Superior temporal gyrus (tissue), 1 donor: ENCODE measurements around the gene ITGA11.

Source experiments
- DNase-seq: peaks from one replicate; pipeline ENCODE4 v3.0.0-alpha.2; 2016; ENCODE audit errors: extremely low spot score

The ITGA11 gene

DNA sequence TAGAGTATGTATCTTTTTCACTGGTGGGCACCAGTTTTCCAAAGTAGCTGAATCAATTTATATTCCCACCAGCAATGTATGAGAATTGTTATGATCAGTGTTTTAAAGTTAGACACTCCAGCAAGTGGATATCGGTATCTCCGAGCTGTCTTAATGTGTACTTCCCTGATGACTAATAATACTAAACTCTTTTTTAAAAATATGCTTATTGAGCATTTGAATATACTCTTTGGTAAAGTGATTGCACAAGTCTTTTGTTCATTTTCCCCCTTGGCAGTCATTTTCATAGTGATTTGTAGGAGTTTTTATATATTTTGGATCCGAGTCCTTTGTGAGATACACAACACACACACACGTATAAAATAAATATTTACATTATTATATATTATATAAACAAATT is 166.9 kb downstream of the ITGA11 start:
- peak; percentile 5 for DNase-seq

DNA sequence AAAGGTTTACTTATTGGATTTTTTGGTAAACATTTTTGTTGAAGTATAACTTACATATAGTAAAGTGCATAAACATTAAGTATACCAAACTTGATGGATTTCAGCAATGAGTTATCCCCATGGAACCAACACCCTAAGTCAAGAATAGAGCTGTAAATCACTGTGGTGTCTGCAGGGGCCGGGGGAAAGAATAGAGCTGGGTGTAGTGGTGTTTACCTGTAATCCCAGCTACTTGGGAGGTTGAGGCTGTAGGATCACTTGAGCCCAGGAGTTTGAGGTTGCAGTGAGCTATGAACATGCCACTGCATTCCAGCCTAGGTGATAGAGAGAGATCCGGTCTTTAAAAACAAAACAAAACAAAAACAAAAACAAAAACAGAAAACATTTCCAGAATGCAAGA is 167.7 kb downstream of the ITGA11 start:
- no peak for DNase-seq

DNA sequence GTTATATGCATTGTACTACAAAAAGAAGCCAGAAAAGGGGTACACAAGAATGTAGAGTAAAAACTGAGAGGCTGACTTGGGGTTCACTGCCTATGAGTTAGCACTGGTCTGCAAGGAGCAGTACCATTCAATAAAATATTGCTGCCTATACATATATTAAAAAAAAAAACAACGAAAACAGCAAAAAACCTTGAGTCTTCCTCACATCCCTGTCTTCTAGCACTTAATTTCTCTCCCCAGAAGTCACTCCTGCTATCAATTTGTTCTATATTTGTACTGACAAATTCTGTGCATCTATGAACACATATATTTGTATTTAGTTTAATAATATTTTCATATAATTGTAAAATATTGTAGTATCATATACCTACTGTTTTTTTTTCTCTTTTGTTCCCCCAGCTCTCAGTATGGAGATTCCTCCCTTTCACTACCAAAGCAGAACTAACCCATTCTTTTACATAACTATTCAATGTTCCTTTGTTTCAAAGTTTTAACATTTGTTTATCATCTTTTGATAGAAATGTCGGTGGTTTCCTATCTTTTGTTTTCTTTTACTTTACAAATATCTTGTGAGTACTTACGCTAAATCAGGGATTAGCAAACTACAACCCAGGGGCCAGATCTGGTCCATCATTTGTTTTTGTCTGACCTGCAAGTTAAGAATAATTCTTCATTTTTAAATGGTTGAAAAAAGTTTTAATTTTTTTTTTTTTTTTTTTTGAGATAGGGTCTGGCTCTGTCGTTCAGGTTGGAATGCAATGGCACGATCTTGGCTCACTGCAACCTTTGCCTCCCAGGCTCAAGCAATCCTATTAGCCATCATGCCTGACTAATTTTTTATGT is 169.2 kb downstream of the ITGA11 start:
- DNase-seq: no peak

DNA sequence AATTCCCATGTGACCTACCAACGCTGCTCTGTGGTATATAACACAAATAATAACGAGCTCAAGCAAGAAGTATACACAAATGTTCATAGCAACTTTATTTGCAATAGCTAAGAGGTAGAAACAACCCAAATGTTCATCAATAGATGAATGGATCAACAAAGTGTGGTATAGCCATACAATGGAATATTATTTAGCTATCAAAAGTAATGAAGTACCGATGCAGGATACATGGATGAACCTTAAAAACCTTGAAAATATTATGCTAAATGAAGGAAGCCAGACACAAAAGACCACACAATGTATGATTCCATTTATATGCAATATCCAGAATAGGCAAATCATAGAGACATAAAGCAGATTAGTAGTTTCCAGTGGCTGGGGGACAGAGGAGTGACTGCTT is 170.0 kb downstream of the ITGA11 start:
- DNase-seq: no peak

DNA sequence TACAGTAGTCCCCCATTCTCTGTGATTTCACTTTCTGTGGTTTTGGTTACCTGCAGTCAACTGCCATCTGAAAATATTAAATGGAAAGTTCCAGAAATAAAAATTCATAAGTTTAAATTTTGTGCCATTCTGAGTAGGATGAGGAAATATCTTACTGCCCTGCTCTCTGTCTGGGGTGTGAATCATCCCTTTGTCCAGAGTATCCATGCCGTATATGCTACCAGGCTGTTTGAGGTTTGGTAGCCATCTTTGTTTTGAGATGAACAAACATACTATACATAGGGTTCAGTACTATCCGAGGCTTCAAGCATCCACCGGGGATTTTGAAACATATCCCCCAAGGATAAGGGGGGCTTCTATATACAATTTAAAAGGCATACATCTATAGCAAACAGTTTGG is 170.7 kb downstream of the ITGA11 start:
- DNase-seq: no peak

DNA sequence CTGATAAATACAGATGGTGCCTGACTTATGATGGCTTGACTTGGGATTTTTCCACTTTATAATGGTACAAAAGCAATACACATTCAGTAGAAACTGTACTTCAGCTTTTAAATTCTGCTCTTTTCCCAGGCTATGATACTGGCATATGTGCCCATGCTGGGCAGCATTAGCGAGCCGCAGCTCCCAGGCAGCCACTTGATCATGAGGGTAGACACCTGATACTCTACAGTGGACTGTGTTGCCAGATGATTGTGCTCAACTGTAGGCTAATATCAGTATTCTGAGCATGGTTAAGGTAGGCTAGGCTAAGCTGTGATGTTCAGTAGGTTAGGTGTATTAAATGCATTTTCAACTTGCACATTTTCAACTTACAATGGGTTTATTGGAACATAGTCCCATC is 172.1 kb downstream of the ITGA11 start:
- no peak for DNase-seq

DNA sequence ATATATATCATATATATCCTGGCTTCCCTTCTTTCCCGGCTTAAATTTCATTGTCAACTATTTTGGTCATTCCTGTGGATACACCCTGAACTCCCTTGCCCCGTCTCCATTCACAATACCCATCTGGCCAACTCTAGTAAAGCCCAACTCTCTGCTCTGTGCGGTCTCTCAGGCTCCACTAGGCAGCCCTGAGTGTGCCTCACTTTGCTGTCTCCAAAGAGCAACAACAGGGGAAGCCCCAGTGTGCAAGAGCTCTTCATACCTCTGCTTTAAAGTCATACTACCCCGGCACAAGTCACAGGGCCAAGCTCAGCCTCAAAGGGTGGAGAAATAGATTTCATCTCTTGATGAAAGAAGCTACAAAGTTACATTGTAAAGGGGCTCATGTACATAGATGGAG is 173.3 kb downstream of the ITGA11 start:
- DNase-seq: no peak

DNA sequence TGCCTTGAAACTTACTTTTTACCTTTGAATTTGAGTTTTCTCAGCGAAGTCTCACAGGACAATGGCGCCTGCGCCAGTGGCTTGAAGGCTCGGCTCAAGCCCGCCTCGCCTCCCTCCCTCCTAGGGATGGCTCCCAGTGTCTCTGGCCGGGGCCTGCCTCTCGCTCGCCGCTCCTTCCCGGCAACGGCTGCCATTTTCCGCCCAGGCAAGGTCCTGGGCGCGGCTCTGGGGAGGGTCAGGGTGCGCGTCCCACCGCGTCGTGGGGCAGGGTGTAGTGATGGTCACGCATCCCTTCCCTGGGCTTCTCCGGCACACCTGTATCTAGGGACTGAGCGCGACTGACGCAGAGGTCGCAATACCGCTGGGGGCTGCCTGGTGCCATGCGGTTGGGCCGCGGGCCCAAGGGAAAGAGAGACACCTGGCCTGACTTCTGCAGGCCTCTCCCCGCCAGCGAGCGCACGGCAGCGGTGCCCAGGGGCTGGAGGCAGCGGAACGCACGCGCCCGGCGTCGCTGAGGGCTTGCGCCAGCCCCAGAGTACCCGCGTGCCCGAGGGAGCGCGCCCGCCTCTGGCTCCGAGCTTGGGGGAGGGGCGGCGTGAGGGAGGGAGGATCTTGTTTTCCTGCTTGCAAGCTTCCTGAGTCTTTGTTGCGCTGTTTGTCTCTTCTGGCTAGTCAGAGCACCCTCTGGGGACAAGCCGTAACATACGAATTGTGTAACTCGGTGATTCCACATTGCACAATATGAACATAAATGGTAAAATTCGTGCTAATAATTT is 175.1 kb downstream of the ITGA11 start:
- peak; percentile 95 for DNase-seq

DNA sequence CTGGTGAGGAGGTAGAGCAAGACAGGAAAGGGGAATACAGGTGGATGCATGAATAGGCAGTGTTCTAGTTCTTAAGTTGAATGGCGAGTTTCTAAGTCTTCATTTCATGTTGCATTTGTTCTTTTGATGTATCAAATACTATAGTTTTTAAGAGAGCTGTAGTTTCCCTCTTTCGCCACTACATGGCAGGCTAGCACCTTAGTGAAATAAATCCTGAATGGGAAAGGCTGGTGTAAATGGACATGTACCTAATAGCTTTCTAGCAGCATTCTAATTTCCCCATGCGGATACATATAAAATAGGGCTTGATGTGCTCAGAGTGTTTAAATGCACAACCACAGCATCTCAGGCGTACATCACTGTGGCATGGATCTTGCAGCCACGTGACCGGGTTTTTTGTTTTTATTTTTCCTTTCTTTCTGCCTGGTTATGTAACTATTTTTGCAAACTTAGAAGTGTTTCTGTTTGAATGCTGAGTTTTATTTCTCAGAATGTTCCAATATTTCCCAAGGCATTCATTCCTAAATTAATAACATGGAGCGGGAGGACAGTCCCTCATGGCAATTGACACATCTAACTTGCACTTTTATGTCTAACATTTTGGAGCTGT is 178.9 kb downstream of the ITGA11 start:
- DNase-seq: peak; percentile 92

DNA sequence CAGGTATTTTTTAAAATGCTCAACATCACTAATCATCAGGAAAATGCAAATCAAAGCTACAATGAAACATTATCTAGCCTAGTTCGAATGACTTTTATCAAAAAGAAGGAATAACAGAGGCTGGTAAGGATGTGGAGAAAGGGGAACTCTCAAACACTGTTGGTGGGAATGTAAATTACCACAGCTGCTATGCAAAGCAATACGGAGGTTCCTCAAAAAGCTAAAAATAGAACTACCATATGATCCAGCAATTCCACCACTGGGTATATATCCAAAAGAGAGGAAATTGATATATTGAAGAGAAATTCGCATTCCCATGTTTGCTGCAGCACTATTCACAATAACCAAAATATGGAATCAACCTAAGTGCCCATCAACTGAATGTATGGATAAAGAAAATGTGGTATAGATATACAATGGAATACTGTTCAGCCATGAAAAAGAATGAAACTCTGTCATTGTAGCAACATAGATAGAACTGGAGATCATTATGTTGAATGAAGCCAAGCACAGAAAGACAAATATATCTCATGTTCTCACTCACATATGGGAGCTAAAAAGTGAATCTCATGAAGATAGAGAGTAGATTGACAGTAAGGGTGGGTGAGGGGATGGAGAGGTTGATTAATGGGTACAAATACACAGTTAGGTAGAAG is 182.8 kb downstream of the ITGA11 start:
- no peak for DNase-seq
